ENCODE data around the gene STOX1.

The STOX1 gene

GRCh38 chr10:68848281-68848680 is 20.9 kb downstream of the STOX1 start:
- no peaks in the 10 kb centered on the region for H3K9me3 ChIP-seq (ENCODE audit: control insufficient read depth, insufficient read depth, low read length)
- TF ChIP-seq CTCF (IDR thresholded peaks at IDR 0.05; ENCODE audit: low read depth, low read length, poor library complexity, severe bottlenecking) (no peak), EZH2phosphoT487 (IDR thresholded peaks at IDR 0.05; ENCODE audit: borderline replicate concordance, low read length) (no peak)
- no peaks in the 10 kb centered on the region for H4K20me1 ChIP-seq (ENCODE audit: control insufficient read depth, insufficient read depth, low read depth, low read length)
- no peak overlapping the region for H3K27ac ChIP-seq (ENCODE audit: low read depth, low read length)
- no peaks in the 10 kb centered on the region for H3K79me2 ChIP-seq (ENCODE audit: control insufficient read depth, low read length)
- no peaks in the 10 kb centered on the region for H3K27me3 ChIP-seq (ENCODE audit: control insufficient read depth, low read length)
- no peak overlapping the region for H3K4me2 ChIP-seq (ENCODE audit: low read length)
- no peaks in the 10 kb centered on the region for H3F3A ChIP-seq (ENCODE audit: control insufficient read depth, insufficient read depth)
- H3K4me3 ChIP-seq (ENCODE audit: low read length) = no peak overlapping the region
- H3K9me2 ChIP-seq (replicated peaks; ENCODE audit: control insufficient read depth, low read length) = no peaks in the 10 kb centered on the region
- H3K4me1 ChIP-seq (ENCODE audit: control insufficient read depth, low read length) = no peaks in the 10 kb centered on the region
- H3K36me3 ChIP-seq (ENCODE audit: control insufficient read depth, low read length) = no peaks in the 10 kb centered on the region

DNA sequence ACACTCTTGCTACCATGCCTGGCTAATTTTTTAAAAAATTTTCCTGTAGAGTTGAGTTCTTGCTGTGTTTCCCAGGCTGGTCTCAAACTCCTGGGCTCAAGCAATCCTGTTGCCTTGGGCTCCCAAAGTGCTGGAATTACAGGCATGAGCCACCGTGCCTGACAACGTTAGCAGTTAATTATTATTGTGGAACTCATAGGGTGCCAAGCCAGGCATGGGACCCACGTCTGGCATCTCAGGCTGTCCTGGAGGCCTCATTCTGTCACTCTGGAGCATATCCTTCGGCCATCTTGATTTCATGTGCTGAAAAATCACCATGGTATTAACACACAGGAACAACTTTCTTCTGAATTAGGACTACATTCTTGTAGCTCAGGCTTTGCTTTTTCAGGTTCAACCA is 21.5 kb downstream of the STOX1 start:
- H3K4me1 ChIP-seq (ENCODE audit: control insufficient read depth, low read length) = no peaks in the 10 kb centered on the region
- TF ChIP-seq CTCF (IDR thresholded peaks at IDR 0.05; ENCODE audit: low read depth, low read length, poor library complexity, severe bottlenecking) (no peak), EZH2phosphoT487 (IDR thresholded peaks at IDR 0.05; ENCODE audit: borderline replicate concordance, low read length) (no peak)
- H3K9me3 ChIP-seq (ENCODE audit: control insufficient read depth, insufficient read depth, low read length) = no peaks in the 10 kb centered on the region
- no peaks in the 10 kb centered on the region for H3K9me2 ChIP-seq (replicated peaks; ENCODE audit: control insufficient read depth, low read length)
- no peaks in the 10 kb centered on the region for H4K20me1 ChIP-seq (ENCODE audit: control insufficient read depth, insufficient read depth, low read depth, low read length)
- H3K4me2 ChIP-seq (ENCODE audit: low read length) = no peak overlapping the region
- H3F3A ChIP-seq (ENCODE audit: control insufficient read depth, insufficient read depth) = no peaks in the 10 kb centered on the region
- H3K4me3 ChIP-seq (ENCODE audit: low read length) = no peak overlapping the region
- no peaks in the 10 kb centered on the region for H3K27me3 ChIP-seq (ENCODE audit: control insufficient read depth, low read length)
- no peaks in the 10 kb centered on the region for H3K36me3 ChIP-seq (ENCODE audit: control insufficient read depth, low read length)
- H3K27ac ChIP-seq (ENCODE audit: low read depth, low read length) = no peak overlapping the region
- H3K79me2 ChIP-seq (ENCODE audit: control insufficient read depth, low read length) = no peaks in the 10 kb centered on the region

DNA sequence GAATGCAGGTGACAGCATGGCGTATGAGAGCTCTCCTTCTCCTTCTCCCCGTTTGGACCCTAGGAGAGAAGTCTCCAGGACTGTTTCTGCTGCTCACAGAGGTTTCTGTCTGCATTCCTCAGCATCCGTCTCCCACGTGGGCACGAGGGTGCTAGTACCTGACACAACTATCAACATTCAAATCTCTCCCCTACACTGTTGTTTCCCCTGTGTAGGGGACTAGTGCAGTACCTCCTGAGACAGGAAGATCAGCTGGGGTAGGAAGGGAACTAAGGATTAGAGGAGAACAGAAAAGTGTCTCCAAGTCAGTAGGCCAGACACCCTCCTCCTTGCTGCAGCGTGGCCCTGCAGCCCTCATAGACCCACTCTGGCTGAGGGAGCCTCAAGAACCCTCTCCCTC is 29.0 kb downstream of the STOX1 start:
- Histone ChIP-seq H3K4me2 (ENCODE audit: low read length) (no peak overlapping the region), H3K79me2 (ENCODE audit: control insufficient read depth, low read length) (no peaks in the 10 kb centered on the region), H3K9me2 (replicated peaks; ENCODE audit: control insufficient read depth, low read length) (no peaks in the 10 kb centered on the region), H4K20me1 (ENCODE audit: control insufficient read depth, insufficient read depth, low read depth, low read length) (no peaks in the 10 kb centered on the region), H3K27me3 (ENCODE audit: control insufficient read depth, low read length) (no peaks in the 10 kb centered on the region), H3K27ac (ENCODE audit: low read depth, low read length) (no peak overlapping the region), H3K36me3 (ENCODE audit: control insufficient read depth, low read length) (no peaks in the 10 kb centered on the region), H3K9me3 (ENCODE audit: control insufficient read depth, insufficient read depth, low read length) (peaks cover 6% of the 10 kb centered on the region), H3F3A (ENCODE audit: control insufficient read depth, insufficient read depth) (no peaks in the 10 kb centered on the region), H3K4me3 (ENCODE audit: low read length) (no peak overlapping the region), H3K4me1 (ENCODE audit: control insufficient read depth, low read length) (peaks cover 6% of the 10 kb centered on the region; the same call in 1 of the 2 replicates)
- TF ChIP-seq CTCF (IDR thresholded peaks at IDR 0.05; ENCODE audit: low read depth, low read length, poor library complexity, severe bottlenecking) (no peak), EZH2phosphoT487 (IDR thresholded peaks at IDR 0.05; ENCODE audit: borderline replicate concordance, low read length) (no peak)

GRCh38 chr10:68857005-68857404 is 29.7 kb downstream of the STOX1 start:
- no peaks in the 10 kb centered on the region for H3K79me2 ChIP-seq (ENCODE audit: control insufficient read depth, low read length)
- H3K36me3 ChIP-seq (ENCODE audit: control insufficient read depth, low read length) = no peaks in the 10 kb centered on the region
- H4K20me1 ChIP-seq (ENCODE audit: control insufficient read depth, insufficient read depth, low read depth, low read length) = no peaks in the 10 kb centered on the region
- H3K4me3 ChIP-seq (ENCODE audit: low read length) = no peak overlapping the region
- H3F3A ChIP-seq (ENCODE audit: control insufficient read depth, insufficient read depth) = no peaks in the 10 kb centered on the region
- TF ChIP-seq EZH2phosphoT487 (IDR thresholded peaks at IDR 0.05; ENCODE audit: borderline replicate concordance, low read length) (no peak), CTCF (IDR thresholded peaks at IDR 0.05; ENCODE audit: low read depth, low read length, poor library complexity, severe bottlenecking) (no peak)
- no peaks in the 10 kb centered on the region for H3K9me2 ChIP-seq (replicated peaks; ENCODE audit: control insufficient read depth, low read length)
- H3K9me3 ChIP-seq (ENCODE audit: control insufficient read depth, insufficient read depth, low read length) = peaks cover 12% of the 10 kb centered on the region
- H3K4me1 ChIP-seq (ENCODE audit: control insufficient read depth, low read length) = peaks cover 6% of the 10 kb centered on the region; the same call in 1 of the 2 replicates
- H3K27me3 ChIP-seq (ENCODE audit: control insufficient read depth, low read length) = no peaks in the 10 kb centered on the region
- H3K4me2 ChIP-seq (ENCODE audit: low read length) = no peak overlapping the region
- no peak overlapping the region for H3K27ac ChIP-seq (ENCODE audit: low read depth, low read length)
